GM18907 (cell line): ENCODE results near the gene LDB2.

Experiments used
- ATAC-seq: cut with Tn5 transposase; IDR thresholded peaks from one replicate; pipeline ENCODE4 v1.9.1; 2021; ENCODE audit warnings: mild to moderate bottlenecking, moderate library complexity; ENCODE audit not compliant: unreplicated experiment

The LDB2 gene

GRCh38 chr4:16887887-16888286, 10.6 kb downstream of the LDB2 start:
- no peak for ATAC-seq

DNA sequence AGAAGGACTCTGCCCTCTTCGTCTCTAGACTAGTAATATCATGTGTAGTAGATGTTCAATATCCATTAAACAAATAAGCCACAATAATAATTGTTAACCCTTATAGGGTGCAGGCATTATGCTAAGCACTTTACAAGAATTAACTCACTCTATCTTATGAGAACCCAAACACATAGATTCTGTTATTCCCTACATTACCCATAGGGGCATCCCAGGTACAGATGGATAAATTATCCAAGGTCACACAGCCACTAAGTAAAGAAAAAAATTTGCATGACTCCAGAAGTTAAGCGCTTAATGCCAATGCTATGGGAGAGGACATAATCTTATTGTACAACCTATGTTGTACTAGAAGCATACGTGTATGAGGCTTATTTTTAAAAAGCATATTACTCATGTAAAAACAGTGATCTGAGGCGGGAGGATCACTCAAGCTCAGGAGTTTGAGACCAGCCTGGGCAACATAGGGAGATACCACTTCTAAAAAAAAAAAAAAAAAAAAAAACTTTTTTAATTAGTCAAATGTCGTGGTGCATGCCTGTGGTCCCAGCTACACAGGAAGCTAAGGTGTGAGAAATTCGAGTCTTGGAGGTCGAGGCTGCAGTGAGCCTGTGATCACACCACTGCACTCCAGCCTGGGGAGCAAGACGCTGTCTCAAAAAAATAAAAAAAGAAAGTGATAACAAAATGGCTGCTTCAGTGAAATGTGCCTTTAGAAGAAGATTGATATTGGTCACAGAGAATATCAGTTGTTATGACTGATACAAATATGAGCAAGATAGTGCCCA, 13.6 kb downstream of the LDB2 start:
- no peak for ATAC-seq

- ATAC-seq, result no peak
These were observed 14.6 kb downstream of the LDB2 start for GRCh38 chr4:16883806-16884205.

DNA sequence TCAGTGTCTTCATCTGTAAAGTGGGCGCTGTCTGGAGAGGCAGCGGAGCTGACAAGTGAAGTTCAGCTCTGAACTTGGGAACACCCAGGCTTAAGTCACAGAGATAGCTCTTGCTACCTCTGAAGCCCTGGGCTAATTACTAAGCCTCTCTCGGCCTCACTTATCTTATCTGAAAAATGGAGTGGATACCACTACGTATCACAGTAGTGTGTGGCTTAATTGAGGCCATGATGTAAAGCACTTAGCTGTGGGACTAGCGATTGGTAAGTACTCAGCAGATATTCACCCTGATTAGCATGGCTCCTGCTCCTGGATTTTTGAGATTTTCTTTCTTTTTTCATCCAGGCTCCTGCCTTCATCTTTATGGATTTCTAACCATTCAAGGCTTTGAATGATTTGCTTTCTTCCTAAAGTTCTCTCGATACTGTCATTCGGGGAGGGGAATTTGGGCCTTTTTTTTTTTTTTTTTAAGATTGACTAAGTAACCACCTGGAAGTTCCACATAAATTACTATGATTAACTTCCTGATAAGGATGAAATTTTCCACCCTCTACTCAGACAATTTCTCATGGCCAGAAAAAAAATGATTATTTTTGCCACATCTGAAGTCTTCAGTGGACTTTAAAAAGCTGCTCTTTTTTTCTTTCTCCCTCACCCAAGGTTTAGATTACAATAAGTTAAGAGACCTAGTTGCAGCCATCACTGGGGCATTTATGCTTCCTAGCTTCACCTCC, 17.1 kb downstream of the LDB2 start:
- no peak for ATAC-seq

- ATAC-seq, result no peak
These were observed 23.0 kb downstream of the LDB2 start for GRCh38 chr4:16875487-16875886.

DNA sequence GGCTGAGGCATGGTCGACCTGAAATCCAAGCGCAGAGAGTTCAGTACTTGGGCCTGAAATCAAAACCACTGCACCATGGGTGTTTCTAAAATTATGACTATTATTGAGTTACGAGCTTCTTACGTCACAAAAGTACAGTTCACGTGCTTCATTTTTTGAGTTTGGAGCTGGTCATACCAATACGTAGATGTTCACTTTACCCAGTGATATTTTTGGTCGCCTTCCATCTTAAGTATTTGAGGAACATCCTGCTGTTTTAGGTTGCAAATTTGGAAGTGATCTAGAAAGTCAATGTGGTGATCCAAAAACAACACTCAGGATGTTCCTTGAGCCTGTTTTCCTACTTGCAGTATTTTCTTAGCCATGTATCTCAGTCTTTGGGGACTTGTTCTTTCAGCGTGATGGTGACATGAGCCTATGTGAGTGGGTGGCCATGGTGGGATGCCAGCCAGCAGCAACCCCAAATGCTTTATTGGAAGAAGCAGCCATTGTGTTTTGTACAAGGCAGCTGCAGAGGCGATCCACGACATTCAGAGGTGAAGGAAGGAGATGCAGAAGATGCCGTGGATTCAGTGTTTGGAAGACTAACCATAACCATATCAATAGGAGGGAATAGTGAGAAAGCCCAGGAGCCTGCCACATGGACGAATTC, 28.7 kb downstream of the LDB2 start:
- no peak for ATAC-seq

DNA sequence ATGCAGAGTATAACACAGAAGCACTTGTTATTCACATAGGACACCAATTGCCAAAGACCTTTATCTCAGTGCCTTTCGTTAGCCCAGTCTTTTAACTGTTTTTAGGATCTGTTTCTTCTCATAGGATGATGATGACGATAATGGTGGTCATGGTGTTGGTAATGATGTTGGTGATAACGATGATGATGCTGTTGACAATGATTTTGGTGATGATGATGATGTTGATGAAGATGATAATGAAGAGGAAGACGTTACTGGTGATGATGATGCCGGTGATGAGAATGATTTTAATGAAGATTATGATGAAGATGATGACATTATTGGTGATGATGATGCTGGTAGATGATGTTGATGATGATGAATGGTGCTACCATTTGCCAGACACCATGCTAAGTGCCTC, 29.8 kb downstream of the LDB2 start:
- no peak for ATAC-seq

GRCh38 chr4:16867827-16868226, 30.6 kb downstream of the LDB2 start:
- ATAC-seq, result no peak

DNA sequence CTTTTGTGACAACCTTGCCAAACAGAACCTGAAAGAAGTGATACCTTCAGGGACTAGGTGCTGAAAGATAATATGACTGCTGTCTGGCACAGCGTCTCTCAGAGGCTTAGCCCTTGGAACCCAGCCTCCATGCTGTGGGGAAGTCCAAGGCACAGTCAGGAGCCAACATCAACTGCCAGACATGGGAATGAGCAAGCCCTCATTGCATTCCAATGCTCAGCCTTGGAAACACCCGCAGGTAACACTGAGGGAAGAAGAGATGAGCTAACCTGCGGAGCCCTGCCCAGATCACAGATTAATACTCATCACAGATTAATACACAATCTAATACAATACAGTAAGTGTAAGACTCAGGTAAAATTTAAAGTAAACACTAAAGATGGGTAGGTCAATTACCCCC, 31.5 kb downstream of the LDB2 start:
- ATAC-seq, result no peak

DNA sequence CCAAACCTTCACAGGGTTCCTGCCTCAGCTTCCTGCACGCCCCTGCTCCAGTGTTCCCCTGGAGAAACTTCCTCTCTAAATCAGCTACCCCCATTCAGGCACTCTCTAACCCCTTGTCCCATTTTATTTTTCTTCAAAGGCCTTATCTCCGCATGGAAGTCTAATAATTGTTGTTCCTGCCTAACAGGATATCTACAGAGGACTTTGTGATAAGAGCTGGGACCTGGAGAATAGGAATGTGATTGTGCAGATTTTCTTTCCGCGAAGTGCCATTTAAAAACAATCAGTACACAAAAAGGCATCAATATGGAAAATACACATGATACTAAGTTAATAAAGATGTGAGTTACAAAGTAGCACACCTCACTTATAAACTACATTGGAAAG, 32.6 kb downstream of the LDB2 start:
- ATAC-seq, result no peak

- no peak for ATAC-seq
These were observed 33.1 kb downstream of the LDB2 start for GRCh38 chr4:16865209-16865896.

GRCh38 chr4:16864199-16864598, 34.2 kb downstream of the LDB2 start:
- no peak for ATAC-seq

DNA sequence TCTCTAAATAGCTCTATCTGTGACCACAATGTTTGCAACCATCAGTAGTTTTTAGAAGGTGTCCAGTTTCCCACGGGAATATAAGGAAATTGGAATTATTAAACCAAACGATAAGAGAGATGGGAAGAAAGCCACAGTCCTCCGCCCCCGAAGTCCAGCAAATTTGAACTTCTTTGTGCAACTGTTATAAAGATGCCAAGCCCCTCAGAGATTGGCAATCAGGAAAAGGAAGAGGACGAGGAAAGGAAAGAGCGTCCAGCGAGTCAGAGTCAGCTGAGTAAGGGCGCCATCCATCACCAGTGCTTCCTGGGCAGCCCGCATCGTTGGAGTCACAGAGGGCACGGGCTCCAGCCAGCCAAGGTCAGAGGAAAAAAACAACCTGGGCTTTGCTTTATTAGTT, 35.7 kb downstream of the LDB2 start:
- ATAC-seq, result no peak

GRCh38 chr4:16860516-16860915, 37.9 kb downstream of the LDB2 start:
- no peak for ATAC-seq

- ATAC-seq, result no peak
These were observed 39.4 kb downstream of the LDB2 start for GRCh38 chr4:16859031-16859430.

- ATAC-seq, result no peak
These were observed 40.1 kb downstream of the LDB2 start for GRCh38 chr4:16858275-16858752.

- ATAC-seq, result no peak
These were observed 41.0 kb downstream of the LDB2 start for GRCh38 chr4:16857425-16857824.

- ATAC-seq, result no peak
These were observed 44.8 kb downstream of the LDB2 start for GRCh38 chr4:16853640-16854039.

- no peak for ATAC-seq
These were observed 45.8 kb downstream of the LDB2 start for GRCh38 chr4:16852644-16853043.

- ATAC-seq, result no peak
These were observed 46.2 kb downstream of the LDB2 start for GRCh38 chr4:16852228-16852627.

DNA sequence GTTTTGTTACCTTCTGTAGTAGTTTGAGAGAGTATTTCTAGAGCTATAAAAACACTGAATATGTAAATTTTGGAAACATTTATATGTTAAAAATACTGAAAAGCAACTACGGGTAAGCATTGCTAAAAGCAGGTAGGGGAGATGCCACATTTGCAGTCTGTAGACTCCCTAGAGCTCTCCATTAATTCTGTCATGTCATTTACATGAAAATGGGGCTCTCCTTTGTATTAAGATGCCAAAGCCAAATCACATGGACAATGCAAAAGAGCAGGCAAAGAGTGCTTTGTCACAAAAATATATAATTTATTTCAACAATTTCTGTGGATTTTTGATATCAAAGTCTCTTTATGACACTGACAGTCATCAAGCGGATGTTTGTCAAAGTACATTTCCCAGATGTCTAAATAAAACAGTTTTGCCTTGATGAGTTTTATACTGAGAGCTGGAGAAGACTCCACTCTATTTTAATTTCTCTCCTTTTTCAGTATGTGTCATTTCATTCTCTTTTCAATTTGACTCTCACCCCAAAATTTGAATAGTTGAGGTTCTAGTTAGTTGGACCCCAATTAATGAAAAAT, 51.8 kb downstream of the LDB2 start:
- no peak for ATAC-seq
